CD4-positive, alpha-beta T cell (primary cell): ENCODE results near the gene DNLZ. TPM values are rescaled to one million over a fixed set of nuclear protein-coding genes. Genes with fewer than 3 reads are reported as not detected.

Source experiments
- ATAC-seq: fragments of 200-7000 bp; cut with Tn5 transposase; one replicate; pipeline ENCODE4 v1.10.0; 2022; ENCODE audit warnings: mild to moderate bottlenecking; ENCODE audit not compliant: poor library complexity
- CTCF ChIA-PET: fragments of 350-600 bp; sonication (Branson Sonifier 250); formaldehyde crosslinking; loops from one replicate; lab custom pipeline; 2021; ENCODE audit warnings: antibody characterized with exemption, inconsistent platforms; lab: Charles Lee
- POLR2A ChIA-PET: fragments of 350-600 bp; sonication (Branson Sonifier 250); formaldehyde crosslinking; loops from one replicate; lab custom pipeline; 2021; ENCODE audit warnings: antibody characterized with exemption, inconsistent platforms; lab: Charles Lee
- DNase-seq, 14 experiments: peaks; one replicate each; pipeline ENCODE4 v3.0.0-alpha.2; 2013 to 2020; ENCODE audit warnings: mixed read lengths in 2 of 14
- H3K27ac ChIP-seq, 2 donors: one replicate each; pipeline versions ENCODE4 v1.5.1 to v1.7.0; 2013; ENCODE audit warnings: low read length in 2 of 2, low read depth in 1 of 2, mild to moderate bottlenecking in 1 of 2
- H3K27me3 ChIP-seq, 2 experiments: 1 replicate in 1 of 2; 2 replicates in 1 of 2; pipeline versions ENCODE4 v1.6.1 to v1.7.0; 2013; ENCODE audit warnings: low read length in 2 of 2, control low read depth in 1 of 2, mild to moderate bottlenecking in 1 of 2, moderate library complexity in 1 of 2; ENCODE audit not compliant: insufficient read depth in 2 of 2, control insufficient read depth in 1 of 2
- H3K36me3 ChIP-seq: one replicate; pipeline ENCODE4 v1.6.1; 2013; ENCODE audit warnings: low read length, control low read depth; ENCODE audit not compliant: insufficient read depth
- H3K4me1 ChIP-seq: one replicate; pipeline ENCODE4 v1.6.1; 2013; ENCODE audit warnings: low read length, control low read depth; ENCODE audit not compliant: insufficient read depth
- H3K4me3 ChIP-seq: one replicate; pipeline ENCODE4 v1.5.1; 2013; ENCODE audit warnings: mild to moderate bottlenecking, low read length, moderate library complexity
- H3K9me3 ChIP-seq, 2 experiments: 1 replicate in 1 of 2; 2 replicates in 1 of 2; pipeline versions ENCODE4 v1.6.1 to v1.7.0; 2013; ENCODE audit warnings: low read length in 2 of 2, mild to moderate bottlenecking in 2 of 2, control low read depth in 1 of 2, moderate library complexity in 1 of 2; ENCODE audit not compliant: control insufficient read depth in 1 of 2, insufficient read depth in 1 of 2
- H3K27ac Mint-ChIP-seq: one replicate; pipeline ENCODE4 v1.8.0; 2020; ENCODE audit warnings: mixed read lengths
- H3K27me3 Mint-ChIP-seq: one replicate; pipeline ENCODE4 v1.8.0; 2021; ENCODE audit warnings: mixed read lengths
- H3K36me3 Mint-ChIP-seq: one replicate; pipeline ENCODE4 v1.8.0; 2021; ENCODE audit warnings: low read depth, mixed read lengths
- H3K4me1 Mint-ChIP-seq: one replicate; pipeline ENCODE4 v1.8.0; 2021; ENCODE audit warnings: low read depth, mixed read lengths
- H3K4me3 Mint-ChIP-seq: one replicate; pipeline ENCODE4 v1.8.0; 2020; ENCODE audit warnings: mild to moderate bottlenecking, mixed read lengths
- H3K9me3 Mint-ChIP-seq: one replicate; pipeline ENCODE4 v1.8.0; 2020; ENCODE audit warnings: mixed read lengths
- CTCF ChIP-seq: fragments of 200-600 bp; IDR thresholded peaks from one replicate; pipeline ENCODE4 v1.8.0; 2022; ENCODE audit warnings: antibody characterized with exemption, mild to moderate bottlenecking
- intact Hi-C, 2 experiments: fragments of 100-400 bp; cut with DNase I in 1 of 2; cut with micrococcal nuclease in 1 of 2; formaldehyde crosslinking; loops; one replicate each; pipeline versions ENCODE4 v1.15.1 to v1.9.0; 2023 to 2025; cut with DNase I, micrococcal nuclease
- total RNA-seq, 174 experiments: library from RNA in 2 of 174; stranded (reverse) in 2 of 174; gene quantifications; one replicate each; pipeline ENCODE4 v1.2.3 and lab custom pipeline; 2021 to 2026

Gene DNLZ
- total RNA-seq, 2 experiments from 2014 or later = 15.4 to 17.0 TPM

GRCh38 chr9:136375096-136375495, 11.6 kb upstream of the DNLZ start:
- no peak overlapping the region for H3K4me3 ChIP-seq
- intact Hi-C loops = no loop called here
- peaks cover 4 to 7% of the 10 kb centered on the region in 2 experiments for H3K27me3 ChIP-seq
- no peak for TF ChIP-seq CTCF
- Mint-ChIP-seq H3K36me3 (no peaks in the 10 kb centered on the region), H3K4me1 (no peaks in the 10 kb centered on the region), H3K27me3 (no peaks in the 10 kb centered on the region), H3K9me3 (no peaks in the 10 kb centered on the region), H3K27ac (no peak overlapping the region), H3K4me3 (no peak overlapping the region)
- H3K36me3 ChIP-seq = peaks cover 5% of the 10 kb centered on the region
- ChIA-PET POLR2A (interaction anchor here (1.0 kb wide), 1 partner anchor 11 kb away, joined by 3 read pairs; the partner anchor contains the start of gene DNLZ), CTCF (interaction anchor here (0.9 kb wide), 1 partner anchor 11 kb away, joined by 3 read pairs; no protein-coding TSS in a partner anchor)
- DNase-seq = no peak
- ATAC-seq = no peak
- H3K27ac ChIP-seq = no peak overlapping the region
- no peaks in the 10 kb centered on the region for H3K9me3 ChIP-seq
- H3K4me1 ChIP-seq = peaks cover 4% of the 10 kb centered on the region

GRCh38 chr9:136374183-136374575, 10.6 kb upstream of the DNLZ start:
- ATAC-seq = no peak
- Mint-ChIP-seq H3K27me3 (no peaks in the 10 kb centered on the region), H3K9me3 (no peaks in the 10 kb centered on the region), H3K4me3 (no peak overlapping the region), H3K4me1 (no peaks in the 10 kb centered on the region), H3K36me3 (no peaks in the 10 kb centered on the region), H3K27ac (no peak overlapping the region)
- intact Hi-C loops = no loop called here
- no peaks in the 10 kb centered on the region for H3K36me3 ChIP-seq
- no peaks in the 10 kb centered on the region for H3K9me3 ChIP-seq
- no peak for TF ChIP-seq CTCF
- ChIA-PET POLR2A (interaction anchor here (1.0 kb wide), 1 partner anchor 10 kb away, joined by 3 read pairs; the partner anchor contains the start of gene DNLZ), CTCF (no interaction called here)
- H3K27me3 ChIP-seq = peaks cover 4 to 7% of the 10 kb centered on the region in 2 experiments
- peaks cover 4% of the 10 kb centered on the region for H3K4me1 ChIP-seq
- no peak for DNase-seq
- H3K27ac ChIP-seq = no peak overlapping the region
- H3K4me3 ChIP-seq = no peak overlapping the region

GRCh38 chr9:136373300-136374182, 10.0 kb upstream of the DNLZ start, which contains the start of gene CARD9:
Gene CARD9, minus strand, starts transcription at chr9:136373669. Its CDS starts 1,591 bp downstream, at chr9:136372078.
- Histone ChIP-seq H3K9me3 (no peaks in the 10 kb centered on the region), H3K4me3 (peak within 1 kb of the TSS; percentile 37), H3K27ac (no peak within 1 kb of the TSS), H3K27me3 (peaks cover 4 to 7% of the 10 kb centered on the region in 2 experiments), H3K36me3 (no peaks in the 10 kb centered on the region), H3K4me1 (peaks cover 4% of the 10 kb centered on the region)
- intact Hi-C loops = no loop called here
- ChIA-PET CTCF (no interaction called here), POLR2A (no interaction called here)
- Mint-ChIP-seq H3K9me3 (no peaks in the 10 kb centered on the region), H3K4me3 (no peak within 1 kb of the TSS), H3K36me3 (no peaks in the 10 kb centered on the region), H3K27me3 (no peaks in the 10 kb centered on the region), H3K4me1 (no peaks in the 10 kb centered on the region), H3K27ac (no peak within 1 kb of the TSS)
- TF ChIP-seq CTCF = no peak
- ATAC-seq (no peak), DNase-seq (peak in 2 of 14 experiments; percentile 46 to 54)
